Mesothelial cell of epicardium (in vitro differentiated cells): ENCODE data around the gene TET1. TPM values are rescaled to one million over a fixed set of nuclear protein-coding genes. Genes with fewer than 3 reads are reported as not detected.
A peak's percentile ranks its signal among the peaks of the same experiment; 100 is the strongest.

Experiments
- DNase-seq, 2 experiments: peaks; one replicate each; pipeline ENCODE4 v3.0.0; 2021; ENCODE audit warnings: low spot score in 2 of 2; ENCODE audit not compliant: unreplicated experiment in 2 of 2
- H3K27ac Mint-ChIP-seq: 2 replicates; pipeline ENCODE4 v1.8.0; 2021; ENCODE audit warnings: mixed read lengths
- H3K27me3 Mint-ChIP-seq: 2 replicates; pipeline ENCODE4 v1.8.0; 2021; ENCODE audit warnings: low read depth, mixed read lengths
- H3K36me3 Mint-ChIP-seq: 2 replicates; pipeline ENCODE4 v1.8.0; 2021; ENCODE audit warnings: mixed read lengths
- H3K4me1 Mint-ChIP-seq: 2 replicates; pipeline ENCODE4 v1.8.0; 2021; ENCODE audit warnings: mixed read lengths
- H3K4me3 Mint-ChIP-seq: 2 replicates; pipeline ENCODE4 v1.8.0; 2021; ENCODE audit warnings: mild to moderate bottlenecking, moderate library complexity, mixed read lengths
- H3K9me3 Mint-ChIP-seq: 2 replicates; pipeline ENCODE4 v1.8.0; 2021; ENCODE audit warnings: mixed read lengths
- total RNA-seq: library from RNA; stranded (reverse); gene quantifications from 3 replicates; pipeline ENCODE4 v1.2.1, GENCODE V29; 2021
- TF ChIP-seq, protein P1 (sequence below): fragments of 200-600 bp; sonication (generic); IDR thresholded peaks from one replicate; pipeline ENCODE4 v1.5.0; 2021; ENCODE audit warnings: antibody characterized with exemption; ENCODE audit not compliant: unreplicated experiment

Gene TET1
- total RNA-seq, 1 donor from 2014 or later, result 35.7 TPM

DNA sequence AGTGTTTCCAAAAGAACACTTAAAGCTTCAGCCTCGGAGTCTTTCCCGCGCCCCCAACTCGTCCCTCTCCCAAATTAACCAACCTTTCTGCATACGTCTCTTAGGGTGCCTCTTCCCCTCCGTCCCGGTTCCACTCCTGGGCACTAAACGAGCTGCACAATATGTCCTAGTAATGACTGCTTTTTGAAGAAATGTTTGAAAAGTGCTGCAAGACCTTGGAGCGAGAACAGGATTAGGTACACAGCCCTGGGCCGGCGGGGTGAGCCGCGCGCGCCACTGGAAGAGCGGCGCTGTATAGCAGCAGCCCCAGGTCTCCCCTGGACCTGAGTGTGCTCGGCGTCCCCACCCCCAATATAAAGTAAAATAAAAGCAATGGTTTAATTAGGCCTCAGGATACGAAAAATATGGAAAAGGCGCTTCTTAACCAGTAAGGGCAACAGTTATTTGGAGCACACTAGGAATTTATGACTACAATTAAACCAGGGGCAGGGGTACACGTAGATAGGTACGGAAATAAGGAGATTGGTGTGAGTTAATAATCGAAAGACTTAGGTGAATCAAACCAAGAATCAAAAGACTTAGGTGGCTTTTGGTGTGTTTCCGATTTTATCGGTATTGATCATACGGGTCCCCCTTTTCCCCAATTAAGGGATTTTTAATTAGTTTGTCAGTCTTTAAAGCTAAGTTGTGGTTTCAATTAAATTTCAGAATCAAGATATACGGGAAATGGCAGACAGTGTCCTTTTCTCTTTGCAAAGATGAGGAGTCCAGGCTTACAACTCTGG, 1.9 kb downstream of the TET1 start:
- Mint-ChIP-seq H3K27ac (peak overlapping the region; percentile 89), H3K4me1 (peaks cover 36% of the 10 kb centered on the region), H3K9me3 (no peaks in the 10 kb centered on the region), H3K4me3 (peak overlapping the region; percentile 78), H3K27me3 (no peaks in the 10 kb centered on the region), H3K36me3 (no peaks in the 10 kb centered on the region)
- DNase-seq, result peak; percentile 19 to 47
- TF ChIP-seq, protein P1, sequence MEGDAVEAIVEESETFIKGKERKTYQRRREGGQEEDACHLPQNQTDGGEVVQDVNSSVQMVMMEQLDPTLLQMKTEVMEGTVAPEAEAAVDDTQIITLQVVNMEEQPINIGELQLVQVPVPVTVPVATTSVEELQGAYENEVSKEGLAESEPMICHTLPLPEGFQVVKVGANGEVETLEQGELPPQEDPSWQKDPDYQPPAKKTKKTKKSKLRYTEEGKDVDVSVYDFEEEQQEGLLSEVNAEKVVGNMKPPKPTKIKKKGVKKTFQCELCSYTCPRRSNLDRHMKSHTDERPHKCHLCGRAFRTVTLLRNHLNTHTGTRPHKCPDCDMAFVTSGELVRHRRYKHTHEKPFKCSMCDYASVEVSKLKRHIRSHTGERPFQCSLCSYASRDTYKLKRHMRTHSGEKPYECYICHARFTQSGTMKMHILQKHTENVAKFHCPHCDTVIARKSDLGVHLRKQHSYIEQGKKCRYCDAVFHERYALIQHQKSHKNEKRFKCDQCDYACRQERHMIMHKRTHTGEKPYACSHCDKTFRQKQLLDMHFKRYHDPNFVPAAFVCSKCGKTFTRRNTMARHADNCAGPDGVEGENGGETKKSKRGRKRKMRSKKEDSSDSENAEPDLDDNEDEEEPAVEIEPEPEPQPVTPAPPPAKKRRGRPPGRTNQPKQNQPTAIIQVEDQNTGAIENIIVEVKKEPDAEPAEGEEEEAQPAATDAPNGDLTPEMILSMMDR, result no peak

DNA sequence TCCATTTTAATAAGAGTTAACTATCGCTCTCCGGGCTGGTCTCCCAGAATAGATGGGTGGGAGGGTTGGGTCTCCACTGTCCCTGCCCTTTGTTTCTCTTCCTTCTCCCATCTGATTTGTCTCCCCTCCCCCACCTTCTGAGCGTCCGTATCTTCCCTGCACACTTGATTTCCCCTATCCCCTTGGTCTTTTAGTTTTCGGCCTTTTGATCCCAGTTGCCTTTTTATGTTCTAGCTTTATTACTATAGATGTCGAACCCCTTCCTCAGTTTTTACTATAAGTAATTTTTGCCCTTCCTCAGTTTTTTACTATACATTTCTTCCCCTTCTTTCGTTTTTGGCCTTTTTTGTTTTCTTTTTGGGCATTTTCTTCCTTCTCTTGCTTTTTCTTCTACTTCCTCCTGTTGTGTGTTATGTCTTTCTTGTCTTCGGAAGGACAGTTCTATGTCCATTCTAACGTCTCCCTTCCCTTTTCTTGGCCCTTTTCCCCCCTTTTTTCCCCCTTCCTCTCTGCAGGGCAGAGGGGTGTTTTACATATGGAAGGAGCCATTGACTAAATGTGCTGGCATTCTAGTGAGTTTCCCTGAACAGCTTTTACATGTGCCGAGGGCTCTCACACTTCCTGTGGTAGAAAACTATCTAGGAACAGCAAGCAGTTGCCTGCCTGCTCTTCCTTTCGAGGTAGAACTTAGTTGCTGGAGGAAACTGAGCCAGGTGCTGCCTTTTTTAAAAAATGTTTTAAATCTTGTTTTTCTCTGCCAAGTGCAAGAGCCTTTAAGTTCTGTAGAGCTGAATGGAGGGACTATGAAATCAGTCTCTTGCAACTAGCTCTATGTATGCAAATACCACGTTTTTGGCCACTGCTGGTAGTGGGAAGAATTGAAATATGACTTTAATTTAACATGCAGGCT, 2.8 kb downstream of the TET1 start:
- H3K27ac Mint-ChIP-seq, result peak overlapping the region; percentile 91
- H3K36me3 Mint-ChIP-seq, result no peaks in the 10 kb centered on the region
- H3K4me3 Mint-ChIP-seq, result peak overlapping the region; percentile 78
- TF ChIP-seq, protein P1, result no peak
- no peaks in the 10 kb centered on the region for H3K9me3 Mint-ChIP-seq
- DNase-seq, result no peak
- peaks cover 36% of the 10 kb centered on the region for H3K4me1 Mint-ChIP-seq
- no peaks in the 10 kb centered on the region for H3K27me3 Mint-ChIP-seq

DNA sequence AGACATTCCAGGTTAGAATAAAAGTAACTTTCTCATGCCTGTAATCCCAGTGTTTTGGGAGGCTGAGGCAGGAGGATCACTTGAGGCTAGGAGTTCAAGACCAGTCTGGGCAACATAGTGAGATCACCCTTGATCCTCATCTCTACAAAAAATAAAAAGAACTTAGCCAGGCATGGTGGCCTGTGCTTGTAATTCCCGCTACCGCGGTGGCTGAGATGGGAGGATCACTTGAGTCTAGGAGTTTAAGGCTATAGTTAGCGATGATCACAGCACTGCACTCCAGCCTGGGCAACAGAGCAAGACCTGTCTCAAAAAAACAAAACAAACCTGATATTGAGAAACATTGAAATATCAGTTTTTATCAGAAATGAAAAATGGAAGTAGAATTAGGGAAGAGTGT, 4.6 kb downstream of the TET1 start:
- Mint-ChIP-seq H3K27ac (peak overlapping the region; percentile 30), H3K4me3 (no peak overlapping the region), H3K36me3 (no peaks in the 10 kb centered on the region), H3K4me1 (peaks cover 30% of the 10 kb centered on the region), H3K27me3 (no peaks in the 10 kb centered on the region), H3K9me3 (no peaks in the 10 kb centered on the region)
- DNase-seq, result no peak
- TF ChIP-seq, protein P1, result no peak

DNA sequence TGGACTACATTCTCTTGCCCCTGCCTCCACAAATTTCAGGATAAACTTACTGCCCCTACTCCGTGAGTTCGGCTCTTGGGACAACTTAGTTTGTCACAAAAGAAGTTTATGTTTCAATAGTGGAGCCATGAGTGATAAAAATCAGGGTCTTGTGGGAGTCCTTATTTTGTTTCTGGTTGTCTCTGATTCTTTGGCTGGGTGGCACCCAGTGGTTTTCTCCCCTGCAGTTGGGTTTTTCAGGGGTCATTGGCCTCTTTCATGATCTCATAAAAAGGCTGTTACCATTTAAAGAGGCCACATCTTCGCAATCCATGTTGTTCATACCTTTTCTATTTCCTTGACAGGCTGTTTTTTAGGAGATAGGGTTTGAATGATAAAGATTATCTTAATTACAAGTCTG, 5.5 kb downstream of the TET1 start:
- no peak for DNase-seq
- no peak overlapping the region for H3K4me3 Mint-ChIP-seq
- H3K4me1 Mint-ChIP-seq, result peaks cover 27% of the 10 kb centered on the region
- H3K9me3 Mint-ChIP-seq, result no peaks in the 10 kb centered on the region
- TF ChIP-seq, protein P1, result no peak
- H3K27ac Mint-ChIP-seq, result no peak overlapping the region
- H3K27me3 Mint-ChIP-seq, result no peaks in the 10 kb centered on the region
- no peaks in the 10 kb centered on the region for H3K36me3 Mint-ChIP-seq

DNA sequence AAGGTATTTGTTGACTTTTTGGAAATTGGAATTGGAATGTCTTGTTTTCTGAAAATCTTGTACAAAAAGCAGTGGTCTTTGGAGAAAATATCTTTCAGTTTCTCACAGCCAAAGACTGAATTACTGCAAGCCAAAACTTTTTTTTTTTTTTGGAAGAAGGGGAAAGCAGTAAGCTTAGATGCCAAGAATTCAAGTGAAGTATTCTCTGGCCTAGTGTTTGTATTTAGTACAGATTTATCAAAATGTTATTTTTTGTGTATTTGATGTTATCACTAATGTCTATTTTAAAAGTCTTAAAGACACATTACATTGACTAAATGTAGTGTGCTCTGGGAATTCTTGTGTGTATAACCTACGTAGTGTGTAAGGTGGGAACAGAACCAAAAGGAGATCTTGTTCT, 6.2 kb downstream of the TET1 start:
- Mint-ChIP-seq H3K27ac (peak overlapping the region; percentile 92), H3K4me3 (no peak overlapping the region), H3K9me3 (no peaks in the 10 kb centered on the region), H3K4me1 (peaks cover 27% of the 10 kb centered on the region), H3K27me3 (no peaks in the 10 kb centered on the region), H3K36me3 (no peaks in the 10 kb centered on the region)
- TF ChIP-seq, protein P1, result no peak
- DNase-seq, result no peak
